Superior temporal gyrus (tissue), 1 donor: ENCODE results near the gene GP1BB.

Source experiments
- DNase-seq: peaks from one replicate; pipeline ENCODE4 v3.0.0-alpha.2; 2016; ENCODE audit errors: extremely low spot score

Gene GP1BB

GRCh38 chr22:19756288-19757128 lies 33.2 kb downstream of the GP1BB start:
- DNase-seq, result no peak

- DNase-seq, result no peak
These were observed 34.0 kb downstream of the GP1BB start for GRCh38 chr22:19757140-19757984.

GRCh38 chr22:19757985-19758895 lies 34.9 kb downstream of the GP1BB start:
- DNase-seq, result no peak

GRCh38 chr22:19758896-19759426 lies 35.6 kb downstream of the GP1BB start:
- DNase-seq, result no peak

- no peak for DNase-seq
These were observed 36.2 kb downstream of the GP1BB start for GRCh38 chr22:19759427-19760057.

GRCh38 chr22:19760058-19760950 lies 37.0 kb downstream of the GP1BB start, which contains the start of gene TBX1:
TSS of gene TBX1 (plus strand) at chr22:19760778. CDS start at chr22:19760844, 66 bp downstream.
- no peak for DNase-seq

GRCh38 chr22:19760951-19761724 lies 37.8 kb downstream of the GP1BB start:
- no peak for DNase-seq

- DNase-seq, result no peak
These were observed 38.6 kb downstream of the GP1BB start for GRCh38 chr22:19761725-19762567.

GRCh38 chr22:19762568-19763457 lies 39.5 kb downstream of the GP1BB start:
- DNase-seq, result no peak

- no peak for DNase-seq
These were observed 40.3 kb downstream of the GP1BB start for GRCh38 chr22:19763458-19764298.

- DNase-seq, result no peak
These were observed 40.9 kb downstream of the GP1BB start for GRCh38 chr22:19764299-19764593.

- DNase-seq, result no peak
These were observed 41.5 kb downstream of the GP1BB start for GRCh38 chr22:19764636-19765476.

- DNase-seq, result no peak
These were observed 42.3 kb downstream of the GP1BB start for GRCh38 chr22:19765477-19766239.

GRCh38 chr22:19766240-19766510 lies 42.8 kb downstream of the GP1BB start:
- DNase-seq, result no peak
